HUDEP-2 (cell line): ENCODE data around the gene TEAD1.

Source experiments
- DNase-seq, 76 experiments: peaks; one replicate each; lab custom pipeline; 2025; ENCODE audit not compliant: unreplicated experiment in 76 of 76; lab: John Stamatoyannopoulos, UW

The TEAD1 gene

DNA sequence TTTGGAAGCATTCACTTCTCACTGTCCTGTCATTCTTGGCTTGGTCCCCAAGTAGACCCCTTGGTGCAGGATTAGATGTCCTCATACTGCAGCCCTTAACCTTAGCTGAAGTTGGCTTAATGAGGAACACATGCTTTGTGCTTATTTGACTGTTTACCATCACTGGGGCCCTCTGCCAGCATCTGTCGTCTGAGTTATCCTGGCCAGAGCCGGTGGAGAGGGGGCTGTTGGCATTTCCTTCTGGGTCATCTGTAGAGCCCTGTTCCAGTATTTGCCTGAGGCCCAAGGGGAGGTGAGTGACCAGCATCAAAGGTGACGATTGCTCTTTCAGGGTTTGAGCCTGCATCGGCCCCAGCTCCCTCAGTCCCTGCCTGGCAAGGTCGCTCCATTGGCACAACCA, 208.4 kb downstream of the TEAD1 start:
- DNase-seq = no peak

DNA sequence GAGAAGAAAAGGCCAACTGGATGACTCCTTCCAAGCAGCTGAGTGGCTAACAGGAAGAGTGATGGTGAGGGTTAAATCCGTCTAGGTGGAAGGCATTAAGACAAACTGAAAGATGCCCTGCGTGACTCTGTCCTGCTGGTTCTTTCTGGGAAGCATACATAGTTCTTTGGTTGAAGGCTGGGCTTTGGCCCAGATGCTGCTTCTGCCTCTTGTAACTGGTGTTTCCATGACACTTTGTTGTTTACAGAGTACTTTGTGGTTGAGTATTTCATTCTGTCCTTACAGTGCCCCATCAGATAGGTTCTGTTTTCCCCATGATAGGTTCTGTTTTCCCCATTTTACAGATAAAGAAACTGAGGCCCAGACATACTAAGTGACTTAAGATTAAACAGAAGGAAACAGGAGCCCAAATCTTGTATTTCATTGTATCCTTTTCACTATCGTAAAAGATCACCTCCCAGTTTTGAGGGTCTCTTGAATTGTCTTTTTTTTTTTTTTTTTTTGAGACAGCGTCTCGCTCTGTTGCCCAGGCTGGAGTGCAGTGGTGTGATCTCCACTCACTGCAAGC, 210.6 kb downstream of the TEAD1 start:
- no peak for DNase-seq

DNA sequence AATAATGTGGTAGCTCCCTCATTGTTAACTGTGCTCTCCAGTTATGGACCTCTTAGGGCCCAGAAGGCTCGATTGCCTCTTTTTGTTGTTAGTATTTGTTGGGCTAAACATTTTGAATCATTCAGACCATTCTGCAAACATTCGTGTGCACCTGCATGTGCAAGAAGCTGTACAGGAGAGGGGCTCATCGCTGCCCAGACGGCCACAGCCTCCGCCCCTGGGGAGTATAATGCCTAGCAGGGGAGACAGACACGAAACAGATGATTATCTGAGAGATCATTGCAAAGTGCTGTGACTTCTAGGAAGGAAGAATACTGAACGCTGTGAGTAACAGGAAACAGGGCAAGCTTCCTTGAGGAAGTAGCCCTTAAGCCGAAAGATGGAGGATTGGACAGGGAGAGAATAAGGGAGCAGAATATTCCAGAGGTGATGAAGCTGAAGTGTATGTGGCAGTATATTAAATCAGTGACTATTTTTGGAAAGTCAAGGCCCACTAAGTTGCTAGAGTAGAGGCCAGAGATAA, 211.6 kb downstream of the TEAD1 start:
- DNase-seq = peak in 3 of 76 experiments; percentile 5 to 22 (median 7)

DNA sequence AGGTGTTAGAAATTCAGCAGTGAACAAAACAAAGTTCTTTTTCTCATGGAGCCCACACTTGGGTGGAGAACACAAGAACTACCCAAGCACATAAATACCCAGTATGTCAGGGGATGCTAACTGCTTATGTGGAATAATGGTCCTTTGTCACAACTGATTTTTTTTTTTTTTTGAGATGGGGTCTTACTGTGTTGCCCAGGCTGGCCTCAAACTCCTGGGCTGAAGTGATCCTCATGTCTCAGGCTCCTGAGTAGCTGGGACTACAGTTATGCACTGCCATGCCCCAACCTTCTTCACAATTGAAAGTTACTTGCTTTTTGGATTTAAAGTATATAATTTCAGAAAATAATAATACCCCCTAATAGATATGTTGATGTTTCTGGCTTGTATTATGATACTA, 212.3 kb downstream of the TEAD1 start:
- no peak for DNase-seq

DNA sequence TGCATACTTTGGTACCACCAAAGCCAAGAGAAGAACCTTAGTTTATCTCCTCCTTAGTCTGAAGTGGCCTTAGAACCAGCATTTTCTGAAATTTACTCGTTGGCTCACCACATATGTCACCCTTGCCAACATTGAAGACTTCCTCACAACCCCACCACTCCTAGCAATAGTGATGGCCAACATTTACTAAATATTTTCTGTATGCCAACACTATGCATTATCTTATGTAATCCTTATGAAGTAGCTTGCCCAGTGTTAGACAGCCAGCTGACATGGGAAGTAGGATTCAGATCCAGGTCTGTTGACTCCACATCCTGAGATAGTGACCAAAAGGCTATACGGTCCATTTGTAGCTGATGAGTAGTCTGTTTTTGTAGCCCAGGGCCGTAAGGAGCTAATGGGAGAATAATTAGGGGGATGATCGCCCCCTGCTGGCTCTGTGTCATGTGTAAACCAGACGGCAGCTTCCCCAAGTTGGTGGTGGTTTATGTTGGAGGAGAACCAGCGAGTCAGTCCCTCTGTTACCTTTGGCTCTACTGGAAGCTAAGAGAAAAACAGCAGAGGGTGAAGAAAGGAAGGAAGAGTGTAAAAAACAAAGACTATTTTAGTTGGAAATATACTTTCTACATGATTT, 214.4 kb downstream of the TEAD1 start:
- DNase-seq = peak in 74 of 76 experiments; percentile 11 to 85 (median 65)

DNA sequence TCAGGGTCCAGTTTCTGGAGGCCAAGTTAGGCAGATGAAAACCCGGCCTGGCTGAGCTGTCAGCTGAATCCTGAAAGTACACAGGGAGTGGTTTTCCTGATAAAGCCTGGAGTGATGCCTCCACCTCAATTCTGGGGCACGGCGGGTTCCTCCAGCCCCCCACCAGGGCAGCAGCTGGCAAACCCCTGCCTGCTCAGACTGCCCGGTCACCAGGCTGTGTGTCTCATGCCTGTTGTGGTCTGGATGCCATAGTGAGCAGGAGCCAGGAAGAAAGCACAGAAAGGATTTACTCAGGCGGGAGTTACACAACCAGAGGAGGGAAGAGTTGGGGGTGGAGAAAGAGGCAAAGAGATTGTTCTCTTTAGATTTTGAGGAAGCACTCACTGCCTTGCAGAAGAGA, 215.0 kb downstream of the TEAD1 start:
- DNase-seq = no peak

DNA sequence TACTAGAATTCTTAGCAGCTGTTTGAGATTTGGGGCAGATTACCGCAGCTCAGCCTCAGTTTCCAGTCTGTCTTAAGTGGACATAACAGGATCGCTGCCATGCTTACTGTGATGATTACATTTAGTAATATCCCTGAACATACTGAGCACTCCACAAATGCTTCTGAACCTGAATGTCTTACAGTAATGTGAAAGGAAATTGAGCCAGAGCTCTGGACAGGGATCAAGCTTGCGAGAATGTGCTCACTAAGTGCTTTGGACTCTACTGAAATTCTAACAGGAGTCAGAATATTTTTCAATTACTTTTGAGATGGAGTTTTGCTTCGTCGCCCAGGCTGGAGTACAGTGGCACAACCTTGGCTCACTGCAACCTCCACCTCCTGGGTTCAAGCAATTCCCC, 216.3 kb downstream of the TEAD1 start:
- no peak for DNase-seq

DNA sequence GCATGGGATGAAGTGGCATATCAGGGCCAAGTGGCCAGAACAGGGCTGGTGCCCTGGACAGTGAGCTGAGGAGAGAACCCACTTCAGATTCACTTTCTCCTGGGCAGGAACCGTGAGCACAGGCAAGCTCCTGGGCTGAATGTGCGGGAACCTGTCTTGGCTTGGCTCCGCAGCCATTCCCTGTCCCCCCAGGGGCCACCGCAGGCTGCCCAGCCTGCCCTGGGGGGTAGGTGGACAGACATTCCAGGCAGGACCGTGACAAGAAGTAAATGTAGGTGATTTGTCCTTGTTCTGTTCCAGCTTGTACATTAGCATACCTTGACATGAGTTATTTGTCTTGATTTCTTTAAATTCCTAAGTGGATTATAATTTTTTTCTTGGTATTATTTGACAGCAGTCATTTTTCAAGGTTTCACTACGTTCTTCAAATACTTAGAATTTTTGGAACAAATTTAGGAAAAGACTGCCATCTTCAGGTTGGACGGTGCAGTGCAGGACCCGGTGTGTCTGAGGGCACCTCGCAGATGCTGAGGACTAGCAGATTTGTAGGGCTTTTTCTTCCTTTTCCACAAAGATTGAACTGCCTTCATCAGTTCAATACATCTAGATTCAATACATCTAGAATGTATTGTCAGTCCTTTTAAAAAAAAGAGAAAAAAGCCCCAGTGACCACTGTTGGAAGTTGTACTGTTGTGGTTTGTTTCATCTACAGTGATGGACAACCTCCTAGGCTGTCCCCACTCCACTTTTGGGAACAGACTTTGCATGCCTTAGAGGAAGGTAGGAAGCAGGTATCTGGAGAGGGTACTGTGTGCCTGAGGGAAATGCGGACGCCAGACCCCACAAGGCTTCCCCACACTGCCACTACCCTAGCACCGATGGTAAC, 219.8 kb downstream of the TEAD1 start:
- peak in 49 of 76 experiments; percentile 2 to 64 (median 37) for DNase-seq

DNA sequence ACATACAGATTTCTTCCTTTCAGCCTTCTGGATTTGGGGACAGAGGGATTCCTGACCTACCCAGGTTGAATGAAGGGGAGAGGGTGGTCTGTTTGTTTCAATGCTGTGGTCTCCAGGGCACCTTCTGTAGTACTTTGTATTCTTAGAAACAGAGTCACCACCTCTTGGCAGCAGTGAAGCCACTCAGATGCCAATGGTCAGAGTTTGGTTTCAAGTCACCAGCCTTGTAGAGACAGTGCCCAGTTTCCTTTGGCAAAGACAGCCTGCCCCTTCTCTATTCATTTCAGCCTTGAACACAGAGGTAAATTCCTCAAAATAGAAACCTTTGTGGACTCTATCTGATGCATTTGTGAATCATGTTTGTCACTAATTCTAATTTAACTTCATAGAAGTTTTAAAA, 223.2 kb downstream of the TEAD1 start:
- DNase-seq = no peak

DNA sequence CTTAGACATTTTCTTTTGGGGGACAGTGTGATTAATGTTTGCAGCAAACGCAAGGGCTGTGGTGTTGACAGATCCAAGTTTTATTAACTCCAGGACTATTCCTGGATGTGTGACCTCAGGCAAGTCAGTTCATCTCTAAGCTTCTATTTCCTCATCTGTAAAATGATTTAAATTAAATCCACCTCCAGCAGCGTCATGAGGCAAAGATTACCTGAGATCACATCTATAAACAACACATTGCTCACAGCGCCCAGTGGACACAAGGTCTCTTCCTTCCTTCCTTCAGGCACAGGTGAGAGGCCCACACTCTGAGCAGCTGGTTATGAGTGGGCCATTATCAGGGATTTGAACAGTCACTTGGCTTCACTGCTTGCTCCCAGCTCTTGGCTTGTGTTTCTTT, 223.6 kb downstream of the TEAD1 start:
- no peak for DNase-seq

DNA sequence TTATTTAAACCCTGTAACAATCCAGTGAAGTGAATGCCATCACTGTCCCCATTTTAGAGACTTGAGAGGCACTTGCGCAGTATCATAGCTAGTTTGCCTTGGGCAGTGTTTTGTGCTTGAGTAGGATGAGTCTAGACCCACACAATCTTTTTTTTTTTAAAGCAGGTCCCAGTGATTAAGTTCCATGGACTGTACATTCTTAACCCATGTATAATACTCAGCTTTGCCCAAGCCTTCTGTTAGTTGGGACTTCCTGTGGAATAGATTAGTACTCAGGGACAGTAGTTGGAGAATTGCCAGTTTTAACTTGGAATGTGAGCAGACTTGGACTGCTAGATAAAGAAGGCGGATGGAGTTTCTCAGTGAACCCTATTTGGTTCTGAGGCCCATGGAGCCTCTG, 226.3 kb downstream of the TEAD1 start:
- DNase-seq = peak in 2 of 76 experiments; percentile 7 to 14

DNA sequence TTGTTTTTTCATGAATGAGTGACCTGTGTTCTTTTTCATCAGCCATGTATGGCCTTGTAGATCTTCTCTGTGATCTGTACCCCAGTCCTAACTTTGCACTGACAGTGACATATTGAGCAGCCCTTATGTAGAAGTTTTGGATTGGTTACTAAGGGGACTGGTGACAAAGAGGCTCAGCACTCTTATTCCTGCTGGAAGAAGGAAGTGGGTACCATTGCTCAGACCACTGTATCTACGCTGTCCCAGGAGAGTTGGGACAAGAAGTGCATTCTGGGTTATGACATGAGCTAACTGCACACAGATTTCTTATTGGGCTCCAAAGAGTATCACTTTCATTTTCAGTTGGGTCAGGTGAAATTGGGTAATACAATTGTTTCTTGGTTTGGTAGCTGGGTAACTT, 227.1 kb downstream of the TEAD1 start:
- DNase-seq = no peak

DNA sequence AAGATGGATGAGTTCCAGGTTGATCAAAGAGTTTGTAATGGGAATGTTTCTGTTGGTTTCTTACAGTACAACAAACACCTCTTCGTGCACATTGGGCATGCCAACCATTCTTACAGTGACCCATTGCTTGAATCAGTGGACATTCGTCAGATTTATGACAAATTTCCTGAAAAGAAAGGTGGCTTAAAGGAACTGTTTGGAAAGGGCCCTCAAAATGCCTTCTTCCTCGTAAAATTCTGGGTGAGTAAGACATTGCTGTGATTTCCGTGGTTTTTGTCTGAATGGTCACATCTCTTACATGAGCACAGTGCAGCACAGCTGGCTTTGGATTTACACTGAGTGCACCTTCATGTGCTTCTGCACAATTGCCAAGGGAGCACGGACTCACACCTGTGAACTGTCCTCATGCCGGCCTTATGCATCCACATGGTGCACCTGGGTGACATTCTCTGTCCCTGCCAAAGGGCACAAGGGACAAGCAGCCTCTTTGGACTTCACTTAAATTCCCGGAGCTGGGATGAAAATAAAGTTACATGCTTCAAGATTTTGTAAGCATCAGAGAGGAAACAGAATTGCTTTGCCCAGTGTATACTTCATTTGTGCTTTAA, 227.8 kb downstream of the TEAD1 start:
- no peak for DNase-seq

DNA sequence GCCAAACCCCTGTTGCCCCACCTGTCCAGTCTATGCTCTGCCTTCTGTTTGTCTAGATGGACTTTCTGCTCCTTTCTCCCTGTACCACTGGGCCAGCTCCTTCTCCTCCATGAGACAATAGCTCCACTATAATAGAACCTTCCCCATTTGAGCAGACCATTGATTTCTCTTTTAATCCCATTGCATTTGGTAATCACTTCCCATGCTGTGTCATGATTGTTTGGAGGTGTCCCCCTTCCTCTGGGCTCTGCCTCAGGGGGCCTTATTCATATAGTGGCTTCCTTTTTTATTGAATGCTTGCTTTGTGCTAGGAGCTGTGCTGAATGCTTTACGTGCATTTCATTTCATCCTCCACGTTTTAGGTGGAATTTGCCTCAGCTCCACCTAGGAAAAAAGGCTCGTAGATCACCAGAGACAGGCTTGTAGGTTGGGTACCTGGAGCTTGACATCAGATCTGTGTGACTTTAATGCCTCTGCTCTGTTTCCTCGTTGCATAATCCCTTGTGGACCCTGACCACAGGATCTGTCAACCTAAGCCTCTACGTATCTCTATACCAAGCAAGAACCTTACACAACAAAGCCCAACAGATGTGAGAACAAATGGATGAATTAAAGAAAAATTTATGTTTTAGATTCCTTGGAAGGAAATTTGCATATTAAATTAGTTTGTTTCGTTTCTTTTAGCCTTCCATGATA, 228.7 kb downstream of the TEAD1 start:
- DNase-seq = no peak

DNA sequence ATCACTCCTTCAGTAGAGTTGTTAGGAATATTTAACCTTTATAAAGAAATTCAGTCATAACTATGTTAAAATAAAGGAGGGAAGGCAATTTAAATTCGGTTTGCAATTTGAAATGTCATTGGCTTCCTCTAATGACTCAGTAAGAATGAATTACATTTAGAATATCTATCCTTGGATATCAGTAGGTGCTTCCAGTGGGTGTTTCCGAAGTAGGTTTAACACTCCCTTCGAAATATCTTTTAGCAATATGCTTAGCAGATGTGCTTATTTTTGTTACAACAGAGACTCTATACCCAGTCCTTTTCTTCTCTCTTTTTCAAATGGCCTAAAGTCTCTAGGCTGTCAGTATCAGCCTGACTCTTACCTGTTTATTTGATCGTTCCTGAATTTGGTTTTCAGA, 231.2 kb downstream of the TEAD1 start:
- DNase-seq = no peak

DNA sequence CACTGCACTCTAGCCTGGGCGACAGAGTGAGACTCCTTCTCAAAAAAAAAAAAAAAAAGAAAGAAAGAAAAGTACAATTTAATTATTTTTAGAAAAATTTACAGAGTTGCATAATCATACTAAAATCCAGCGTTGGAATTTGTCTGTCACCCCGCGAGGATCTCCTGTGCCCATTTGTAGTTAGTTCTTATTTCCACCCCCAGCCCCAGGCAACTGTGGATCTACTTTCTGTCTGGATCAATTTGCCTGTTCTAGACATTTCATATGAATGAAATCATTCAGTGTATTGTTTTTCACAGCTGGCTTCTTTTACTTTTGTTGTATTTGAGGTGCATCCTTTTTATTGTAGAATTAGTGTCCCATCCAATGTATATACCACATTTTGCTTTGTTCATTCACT, 232.3 kb downstream of the TEAD1 start:
- no peak for DNase-seq

DNA sequence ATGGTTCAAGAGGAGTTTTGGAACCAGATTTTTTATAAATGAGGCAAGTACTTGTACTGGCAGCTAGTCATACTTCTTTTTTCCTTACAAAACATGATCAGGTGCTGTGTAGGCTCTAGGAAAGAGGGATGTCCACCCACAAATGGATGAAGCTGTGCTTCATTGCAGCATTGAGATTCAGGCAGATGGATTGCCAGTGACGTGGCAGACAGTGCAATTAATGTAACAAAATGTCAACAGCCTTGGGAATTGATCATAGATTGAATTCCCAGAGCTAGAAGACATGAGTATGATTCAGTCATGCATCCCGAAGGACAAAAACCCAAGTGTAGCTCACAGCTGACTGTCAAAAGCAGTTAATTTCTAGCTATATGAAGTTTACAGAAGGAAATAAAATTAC, 235.7 kb downstream of the TEAD1 start:
- DNase-seq = no peak

DNA sequence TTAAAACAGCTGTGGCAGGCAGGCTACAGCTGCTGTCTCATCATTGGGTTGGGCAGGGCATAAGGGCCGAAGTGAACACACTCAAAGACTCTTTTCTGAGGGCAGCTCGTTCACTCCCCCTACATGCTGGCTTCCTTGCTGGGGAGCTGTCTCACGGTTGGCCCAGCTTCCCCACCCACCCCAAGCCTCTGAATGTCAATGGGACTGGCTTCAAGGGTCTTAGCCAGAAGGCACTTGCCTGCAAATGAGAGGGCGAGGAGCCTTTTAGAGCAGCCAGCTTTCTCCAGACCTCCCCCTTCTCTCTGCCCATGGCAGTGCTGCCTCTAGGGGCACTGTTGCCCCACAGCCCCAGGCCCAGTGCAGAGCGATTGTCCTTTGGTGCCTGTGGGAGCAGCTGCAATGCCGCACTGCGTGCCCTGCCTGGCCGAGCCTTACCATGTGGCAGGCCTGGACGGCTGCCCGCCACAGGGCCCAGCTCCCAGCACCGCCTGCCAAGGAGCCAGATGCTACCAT, 240.2 kb downstream of the TEAD1 start:
- peak in 9 of 76 experiments; percentile 2 to 13 (median 7) for DNase-seq

DNA sequence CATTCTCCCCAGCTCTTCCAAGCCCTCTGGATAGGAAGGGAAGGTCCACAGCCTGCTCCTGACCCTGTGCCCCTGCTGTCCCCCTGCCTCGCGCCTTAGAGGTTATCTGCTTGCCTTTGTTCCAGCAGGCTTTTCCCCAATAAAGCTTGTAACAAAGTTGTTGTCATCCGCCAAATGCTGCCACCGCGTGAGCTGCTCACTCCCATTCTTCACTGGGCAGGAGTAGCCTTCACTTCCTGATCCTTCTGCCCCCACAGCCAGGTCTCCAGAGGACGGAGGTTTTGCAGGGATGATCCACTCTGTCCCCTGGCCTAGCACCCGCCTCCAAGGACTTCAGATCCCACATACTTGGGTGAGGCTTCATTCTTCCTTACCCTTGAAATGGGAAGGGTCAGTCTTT, 240.9 kb downstream of the TEAD1 start:
- DNase-seq = no peak

DNA sequence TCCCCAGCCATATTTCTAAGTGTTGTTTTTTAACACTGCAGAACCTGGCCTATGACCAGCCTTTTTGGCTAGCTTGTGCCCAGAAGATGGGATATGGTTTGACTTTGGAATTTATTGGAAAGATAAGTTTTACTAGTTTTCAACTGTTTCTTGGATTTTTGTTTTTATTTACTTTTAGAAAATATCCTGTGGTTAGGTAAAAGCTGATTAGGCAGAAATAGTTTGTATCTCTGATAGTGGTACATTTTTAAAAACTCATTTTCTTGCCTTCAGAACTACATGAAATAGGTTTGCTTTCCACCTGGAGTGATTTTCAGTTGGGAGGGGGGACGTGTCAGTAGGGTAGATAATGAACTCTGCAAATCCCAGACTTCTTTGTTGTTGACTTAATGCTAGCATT, 243.6 kb downstream of the TEAD1 start:
- DNase-seq = no peak
